Ureter (tissue), 1 donor: ENCODE data around the gene SENP6. TPM values are rescaled to one million over a fixed set of nuclear protein-coding genes. Genes with fewer than 3 reads are reported as not detected.
"Not testable (repeated sequence)": the region's sequence is repeated elsewhere in the genome, so short reads cannot be mapped to it uniquely, and the experiment has no call there.

Experiments
- DNase-seq: peaks from one replicate; pipeline ENCODE4 v3.0.0-alpha.2; 2020; ENCODE audit warnings: low spot score
- total RNA-seq: library from RNA; stranded (reverse); gene quantifications from one replicate; pipeline ENCODE4 v1.2.4, GENCODE V29; 2023
- donor health status: DM: yes; HTN: yes; CAD: no.

SENP6 gene
- total RNA-seq, 1 donor from 2014 or later = 173 TPM

DNA sequence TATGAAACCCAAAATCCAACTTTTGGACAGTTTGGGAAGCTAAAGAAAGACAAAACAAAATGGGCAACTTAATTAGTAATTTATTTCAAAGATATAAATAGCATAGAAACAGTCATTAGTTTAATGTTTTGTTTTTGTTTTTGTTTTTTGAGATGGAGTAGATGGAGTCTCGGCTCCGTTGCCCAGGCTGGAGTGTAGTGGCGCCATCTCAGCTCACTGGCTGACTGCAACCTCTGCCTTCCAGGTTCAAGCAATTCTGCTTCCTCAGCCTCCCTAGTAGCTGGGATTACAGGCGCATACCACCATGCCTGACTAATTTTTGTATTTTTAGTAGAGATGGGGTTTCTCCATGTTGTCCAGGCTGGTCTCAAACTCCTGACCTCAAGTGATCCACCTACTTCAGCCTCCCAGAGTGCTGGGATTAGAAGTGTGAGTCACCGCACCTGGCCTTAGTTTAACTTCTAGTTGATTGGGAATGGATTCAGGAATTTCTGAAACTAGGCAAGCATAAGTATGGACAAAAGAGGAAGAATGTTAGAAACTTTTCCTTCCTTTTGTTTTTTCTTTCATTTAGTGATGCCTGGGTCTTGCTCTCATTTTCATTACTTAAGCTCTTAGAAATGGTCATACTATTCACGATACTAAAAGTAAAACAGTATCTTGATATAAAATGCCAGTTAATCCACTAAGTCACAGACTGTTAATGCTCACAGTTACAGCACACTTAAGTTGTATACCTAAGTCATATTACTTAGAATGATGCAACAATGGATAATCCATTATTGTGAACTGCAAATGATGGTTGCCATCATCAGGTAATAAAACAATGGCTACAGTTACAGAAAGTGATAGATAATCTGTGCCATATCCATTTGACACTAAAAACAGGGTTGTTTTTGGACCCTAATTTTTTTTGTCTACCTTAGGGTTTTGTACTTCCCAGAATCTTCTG, 8.2 kb downstream of the SENP6 start:
- no peak for DNase-seq

DNA sequence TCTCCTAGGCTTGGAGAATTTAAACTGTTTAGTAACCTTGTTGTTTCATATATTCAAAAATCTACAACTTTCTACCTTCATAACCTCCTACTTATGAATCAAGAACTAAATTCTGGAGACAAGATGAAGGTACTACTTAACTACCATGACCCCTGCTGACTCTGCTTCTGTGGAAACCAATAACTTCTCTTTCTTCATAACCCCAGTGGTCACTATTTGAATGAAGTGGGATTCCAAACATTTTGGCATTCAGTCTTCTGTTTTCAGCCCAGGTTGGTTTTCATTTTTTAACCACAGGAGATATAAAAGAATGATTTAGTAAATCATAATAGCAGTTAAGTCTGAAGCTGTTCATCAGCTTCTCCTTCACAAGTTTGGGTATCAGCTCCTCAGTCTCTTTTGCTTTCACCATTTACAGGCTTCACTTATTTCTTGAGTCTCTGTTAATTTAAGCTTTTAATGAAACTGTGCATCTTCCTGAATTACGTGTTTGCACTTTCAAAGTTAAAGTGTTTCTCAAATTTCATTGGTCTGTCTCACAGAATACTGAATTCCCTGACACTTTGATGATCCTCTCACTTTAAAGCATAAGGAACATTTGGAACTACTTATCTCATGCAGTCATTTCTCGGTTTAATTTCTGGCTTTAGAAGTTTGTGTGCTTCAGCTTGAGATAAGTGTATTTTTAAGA, 9.5 kb downstream of the SENP6 start:
- no peak for DNase-seq

DNA sequence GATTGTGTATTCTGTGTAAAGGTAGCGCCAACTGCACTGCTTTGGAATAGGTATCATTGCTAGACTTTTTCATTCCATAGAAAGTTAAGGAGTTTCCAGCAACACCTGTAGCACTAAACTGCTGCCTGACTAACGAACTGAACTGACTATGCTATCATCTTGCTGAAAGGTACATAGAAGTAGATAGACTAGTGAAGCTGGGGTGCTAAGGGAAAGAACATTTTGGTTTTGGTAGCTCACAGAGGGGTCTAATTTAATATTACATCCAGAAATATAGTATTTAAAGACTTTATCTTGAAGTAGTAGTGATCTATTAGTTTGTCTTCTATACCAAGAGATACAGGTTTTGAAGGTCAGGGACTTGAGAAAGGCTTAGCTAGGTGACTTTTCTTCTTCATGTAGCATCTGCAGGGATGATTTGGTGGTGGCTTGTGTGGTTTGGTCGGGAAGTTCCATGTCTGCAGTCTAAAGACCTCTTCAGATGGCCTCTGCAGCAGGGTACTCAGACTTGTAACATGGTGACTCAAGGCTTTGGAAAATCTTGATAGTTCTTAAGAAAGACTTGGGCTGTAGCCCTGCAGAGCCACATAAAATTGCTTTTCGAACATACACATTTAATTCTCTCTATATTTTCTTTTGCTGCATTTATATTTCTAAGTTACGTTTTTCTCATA, 10.2 kb downstream of the SENP6 start:
- no peak for DNase-seq

DNA sequence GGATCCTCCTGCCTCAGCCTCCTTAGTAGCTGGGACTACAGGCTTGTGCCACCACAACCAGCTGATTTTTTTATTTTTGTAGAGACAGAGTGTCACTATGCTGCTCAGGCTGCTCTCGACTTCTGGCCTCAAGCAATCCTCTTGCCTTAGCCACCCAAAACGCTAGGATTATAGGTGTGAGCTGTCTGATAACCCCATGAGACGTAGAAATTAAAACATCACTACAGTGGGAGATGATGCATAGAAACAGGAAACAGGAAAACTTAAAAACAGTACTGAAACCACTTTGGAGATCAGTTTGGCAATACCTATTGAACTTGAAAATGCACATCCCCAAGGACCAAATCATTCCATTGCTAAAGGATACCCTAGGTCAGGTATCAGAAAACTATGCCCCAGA, 10.8 kb downstream of the SENP6 start:
- no peak for DNase-seq

DNA sequence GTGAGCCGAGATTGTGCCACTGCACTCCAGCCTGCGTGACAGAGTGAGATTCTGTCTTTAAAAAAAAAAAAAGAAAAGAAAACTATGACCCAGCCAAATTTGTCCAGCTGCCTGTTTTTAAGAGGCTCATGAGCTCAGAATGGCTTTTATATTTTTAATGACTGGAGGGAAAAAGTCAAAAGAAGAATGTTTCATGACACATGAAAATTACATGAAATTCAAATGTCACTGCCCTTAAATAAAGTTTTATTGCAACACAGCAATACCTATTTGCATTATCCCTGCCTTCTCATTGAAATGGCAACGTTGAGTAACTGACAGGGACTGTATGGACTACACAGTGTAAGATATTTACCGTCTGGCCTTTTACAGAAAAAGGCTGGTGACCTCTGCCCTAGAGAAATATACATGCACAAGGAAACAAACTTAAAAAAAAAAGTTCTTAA, 11.4 kb downstream of the SENP6 start:
- DNase-seq = no peak

DNA sequence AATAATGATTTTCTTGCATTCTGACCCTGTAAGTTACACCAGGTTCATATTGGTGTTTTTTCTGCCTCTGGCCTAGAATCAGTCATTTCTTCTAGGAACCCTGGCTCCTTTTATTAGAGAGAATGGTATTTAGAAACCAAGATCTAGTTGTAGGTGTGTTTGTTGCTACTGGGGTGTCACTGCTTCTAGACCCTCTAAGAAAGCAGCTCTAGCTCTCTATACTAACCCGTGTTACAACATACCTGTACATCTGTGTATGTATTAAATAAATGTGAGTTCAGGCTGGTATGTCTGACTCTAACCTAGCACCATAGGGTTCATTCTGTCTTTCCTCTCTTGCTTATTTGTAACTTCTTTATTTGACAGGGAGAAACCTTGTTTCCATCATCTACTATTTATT, 16.8 kb downstream of the SENP6 start:
- DNase-seq = no peak

DNA sequence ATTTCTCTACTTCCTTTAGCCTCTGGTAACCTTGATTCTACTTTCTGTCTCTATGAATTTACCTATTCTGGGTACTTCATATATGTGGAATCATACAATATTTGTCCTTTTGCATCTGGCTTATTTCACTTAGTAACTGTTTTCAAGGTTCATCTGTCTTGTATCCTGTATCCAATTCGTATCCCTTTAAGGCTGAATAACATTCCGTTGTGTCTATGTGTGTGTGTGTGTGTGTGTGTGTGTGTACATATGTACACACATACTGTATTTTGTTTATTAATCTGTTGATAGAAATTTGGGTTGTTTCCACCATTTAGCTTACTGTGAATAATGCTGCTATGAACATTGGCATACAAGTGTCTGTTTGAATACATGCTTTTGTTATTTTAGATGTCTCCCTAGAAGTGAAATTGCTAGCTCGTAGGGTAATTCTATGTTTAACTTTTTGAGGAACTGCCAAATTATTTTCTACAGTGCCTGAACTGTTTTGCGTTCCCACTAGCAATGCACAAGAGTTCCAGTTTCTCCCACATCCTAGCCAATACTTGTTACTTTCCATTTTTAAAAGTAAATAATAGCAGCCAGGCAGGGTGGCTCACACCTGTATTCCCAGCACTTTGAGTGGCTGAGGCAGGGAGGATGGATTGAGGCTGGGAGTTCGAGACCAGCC, 17.7 kb downstream of the SENP6 start:
- DNase-seq = no peak

DNA sequence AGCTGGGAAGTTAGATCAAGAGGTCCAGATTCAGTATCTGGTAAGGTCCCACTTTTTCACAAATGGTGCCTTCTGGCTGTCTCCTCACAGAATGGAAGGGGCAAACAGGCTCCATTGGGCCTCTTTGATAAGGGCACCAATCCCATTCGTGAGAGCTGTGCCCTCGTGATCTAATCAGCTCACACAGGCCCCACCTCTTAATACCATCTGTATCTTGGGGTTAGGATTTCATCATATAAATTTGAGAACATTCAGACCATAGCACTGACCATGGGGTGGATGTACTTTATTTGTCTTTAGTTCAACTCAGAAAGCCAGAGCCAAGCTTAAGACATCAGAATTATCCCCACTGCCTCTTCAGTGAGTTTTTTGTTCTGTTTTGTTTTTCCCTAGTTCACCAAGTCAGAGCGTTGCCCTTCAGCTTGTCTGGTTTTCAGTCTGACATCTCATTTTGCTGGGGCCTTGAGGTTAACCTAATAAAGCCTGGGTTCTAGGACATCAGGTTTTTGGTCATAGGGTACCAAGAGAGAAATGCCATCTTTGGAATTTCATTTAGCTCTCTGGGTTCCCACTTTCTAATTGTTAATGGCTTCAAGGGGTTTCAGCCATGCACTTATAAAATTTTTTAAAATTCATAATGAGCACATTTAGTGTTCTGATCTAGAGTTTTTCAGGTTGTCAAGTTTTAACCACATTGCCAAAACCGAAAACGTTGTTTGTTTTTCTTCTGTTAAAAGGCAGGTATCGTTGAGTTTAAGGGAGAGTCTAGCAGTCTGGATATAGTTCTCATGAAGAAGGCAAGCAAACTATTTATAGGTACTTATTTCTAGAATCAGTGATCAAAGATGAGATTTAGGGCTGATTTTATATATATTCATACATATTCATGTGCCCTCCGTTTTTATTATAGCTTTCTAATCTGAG, 19.0 kb downstream of the SENP6 start:
- DNase-seq = no peak

DNA sequence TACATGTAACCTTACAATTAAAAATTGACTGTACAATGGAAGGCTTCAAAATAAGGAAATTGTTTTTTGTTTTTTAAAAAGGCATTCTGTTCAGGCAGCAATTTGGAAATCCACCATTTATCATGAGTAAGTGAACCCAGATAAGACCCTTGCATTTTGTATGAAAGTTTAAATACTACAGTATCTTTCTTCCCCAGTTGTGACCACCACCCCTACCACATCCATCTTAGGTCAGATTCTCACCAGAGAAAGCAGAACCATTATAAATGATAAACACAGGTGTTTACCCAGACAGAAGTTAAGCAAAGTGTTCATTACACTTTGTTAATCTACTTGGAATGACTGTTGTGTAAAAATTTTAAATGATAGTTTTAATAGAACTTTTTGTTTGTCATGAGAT, 20.2 kb downstream of the SENP6 start:
- no peak for DNase-seq

DNA sequence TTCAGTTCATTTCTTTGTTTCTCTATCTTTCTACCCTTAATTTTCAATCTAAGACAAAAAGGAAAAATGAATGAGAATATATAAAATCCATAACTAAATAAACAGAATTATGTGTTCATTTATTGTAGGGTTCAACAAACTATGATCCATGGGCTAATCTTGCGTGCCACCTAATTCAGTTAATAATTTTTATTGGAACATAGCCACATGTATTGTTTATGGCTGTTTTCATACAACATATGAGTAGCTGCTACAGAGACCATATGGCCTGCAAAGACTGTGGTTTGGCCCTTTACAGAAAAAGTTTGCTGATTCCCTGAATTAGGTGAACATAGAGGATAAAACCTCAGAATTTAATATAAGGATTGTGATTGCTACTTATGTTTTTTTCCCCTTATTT, 21.8 kb downstream of the SENP6 start:
- no peak for DNase-seq

DNA sequence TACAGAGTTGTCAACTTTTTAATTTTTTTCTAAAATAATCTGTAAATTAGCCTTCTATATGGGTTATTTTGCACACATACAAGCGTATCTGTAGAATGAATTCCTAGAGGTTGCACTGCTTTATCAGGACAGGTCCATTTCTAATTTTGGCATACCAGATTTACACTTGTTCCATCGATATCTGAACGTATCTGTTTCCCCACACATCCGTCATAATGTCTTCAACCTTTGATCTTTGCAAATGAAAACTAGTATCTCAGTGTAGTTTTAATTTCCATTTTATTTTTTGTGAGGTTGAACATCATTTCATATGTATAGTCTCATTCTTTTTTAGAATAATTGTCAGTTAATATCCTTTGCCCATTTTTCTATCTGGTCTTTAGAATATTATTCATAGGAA, 22.7 kb downstream of the SENP6 start:
- no peak for DNase-seq

DNA sequence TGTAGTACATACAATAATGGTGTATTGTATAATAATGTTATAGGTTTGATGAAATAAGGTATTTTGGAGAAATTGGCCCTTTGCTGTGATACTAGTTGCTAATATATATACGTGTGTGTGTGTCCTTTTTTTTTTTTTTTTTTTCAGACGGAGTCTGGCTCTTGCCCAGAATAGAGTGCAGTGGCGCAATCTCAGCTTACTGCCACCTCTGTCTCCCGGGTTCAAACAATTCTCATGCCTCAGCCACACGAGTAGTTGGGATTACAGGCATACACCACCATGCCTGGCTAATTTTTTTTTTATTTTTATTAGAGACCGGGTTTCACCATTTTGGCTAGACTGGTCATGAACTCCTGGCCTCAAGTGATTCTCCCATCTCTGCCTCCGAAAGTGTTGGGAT, 23.3 kb downstream of the SENP6 start:
- no peak for DNase-seq

DNA sequence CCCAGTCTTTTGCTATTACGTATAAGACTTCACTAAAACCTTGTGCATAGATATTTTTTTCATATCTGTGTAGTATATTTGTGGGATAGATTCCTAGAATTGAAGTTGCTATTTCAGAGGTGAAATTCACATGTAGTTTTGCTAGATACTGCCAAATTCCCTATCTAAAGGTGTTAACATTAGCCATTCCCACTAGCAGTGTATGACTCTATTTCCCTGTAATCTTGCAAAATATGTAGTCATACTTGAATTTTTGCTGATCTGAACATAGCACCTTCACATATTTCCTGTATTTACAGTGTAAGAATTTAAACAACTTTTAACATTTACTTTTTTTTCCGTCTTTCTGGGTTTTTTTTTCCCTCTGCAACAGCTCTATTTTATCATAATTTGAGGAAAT, 24.9 kb downstream of the SENP6 start:
- DNase-seq = no peak

DNA sequence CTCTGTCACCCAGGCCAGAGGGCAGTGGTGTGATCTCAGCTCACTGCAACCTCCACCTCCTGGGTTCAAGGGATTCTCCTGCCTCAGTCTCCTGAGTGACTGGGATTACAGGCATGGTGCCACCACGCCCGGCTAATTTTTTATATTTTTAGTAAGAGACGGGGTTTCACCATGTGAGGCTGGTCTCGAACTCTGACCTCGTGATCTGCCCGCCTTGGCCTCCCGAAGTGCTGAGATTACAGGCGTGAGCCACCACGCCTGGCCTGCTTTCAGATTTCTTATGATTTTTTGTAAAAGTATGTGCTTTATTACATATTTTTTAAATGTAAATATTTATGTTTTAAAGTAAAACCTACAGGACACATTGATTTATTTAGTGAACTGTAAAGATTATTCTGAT, 26.0 kb downstream of the SENP6 start:
- DNase-seq = not testable (repeated sequence)

DNA sequence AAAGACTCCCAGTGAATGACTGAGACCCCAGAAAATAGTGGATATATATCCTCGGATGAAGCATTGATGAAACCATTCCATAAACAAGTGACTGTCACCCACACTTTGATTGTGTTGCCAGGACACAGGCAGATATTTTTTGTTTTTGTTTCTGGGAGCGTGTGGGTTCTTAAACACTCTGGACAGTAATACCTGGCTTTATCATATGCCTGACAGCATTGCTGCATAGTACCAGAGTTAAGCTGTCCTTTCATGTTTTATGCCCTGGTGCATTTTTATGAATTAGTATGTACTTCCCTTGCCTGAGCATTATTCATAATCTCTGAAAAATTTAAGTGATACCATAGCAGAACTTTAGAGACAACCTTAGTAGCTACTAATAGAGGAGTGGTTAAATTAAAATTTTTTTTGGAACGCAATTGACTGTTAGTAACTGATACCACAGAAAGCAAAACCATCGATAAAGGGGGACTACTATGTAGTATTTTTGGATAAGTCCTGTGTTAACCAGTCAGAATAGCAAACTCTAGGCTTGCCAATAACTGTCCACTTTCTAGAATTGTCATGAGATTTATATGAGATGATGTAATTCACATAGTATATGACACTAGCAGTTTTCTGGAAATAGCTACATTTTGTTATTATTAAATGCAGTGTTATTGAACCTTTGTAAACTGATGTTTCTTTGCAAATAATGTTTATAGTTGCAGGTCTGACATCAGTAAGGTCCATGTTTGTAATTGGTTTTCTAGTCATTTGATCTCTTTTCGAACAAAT, 30.4 kb downstream of the SENP6 start:
- no peak for DNase-seq

DNA sequence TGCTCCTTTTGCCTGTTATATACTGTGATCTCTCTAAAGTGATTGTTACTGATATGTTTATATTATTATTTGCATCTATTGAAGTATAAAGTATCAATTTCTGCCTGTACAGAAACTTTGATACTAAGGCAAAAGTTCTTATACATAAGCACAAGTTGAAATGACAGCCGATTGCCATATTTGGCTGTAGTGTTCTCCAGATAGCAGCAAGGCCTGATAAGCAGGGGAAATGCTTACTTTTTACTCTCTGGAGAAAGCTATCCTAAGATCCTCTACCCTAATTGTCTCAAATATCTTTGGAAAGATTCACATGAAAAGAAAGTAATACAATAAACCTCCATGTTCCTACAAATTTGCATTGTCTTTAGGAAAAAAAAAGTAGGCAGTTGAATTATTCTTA, 31.4 kb downstream of the SENP6 start:
- no peak for DNase-seq

DNA sequence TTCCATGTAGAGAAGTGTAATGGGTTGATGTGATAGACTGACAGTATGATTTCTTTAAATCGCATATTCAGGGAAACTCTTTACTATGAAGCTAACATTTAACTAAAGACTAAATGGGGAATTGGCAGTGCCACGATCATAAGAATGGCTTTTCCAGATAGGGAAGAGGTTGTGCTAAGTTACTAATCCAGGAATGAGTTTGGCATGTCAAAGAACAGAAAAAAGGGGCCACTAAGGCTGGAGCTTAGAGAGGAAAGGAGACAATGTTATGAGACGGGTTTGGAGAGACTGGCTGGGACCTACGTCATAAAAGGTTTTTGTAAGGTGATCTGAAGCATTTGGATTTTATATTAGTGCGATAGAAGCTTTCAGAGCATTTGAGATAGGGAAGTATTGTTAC, 40.6 kb downstream of the SENP6 start:
- no peak for DNase-seq

DNA sequence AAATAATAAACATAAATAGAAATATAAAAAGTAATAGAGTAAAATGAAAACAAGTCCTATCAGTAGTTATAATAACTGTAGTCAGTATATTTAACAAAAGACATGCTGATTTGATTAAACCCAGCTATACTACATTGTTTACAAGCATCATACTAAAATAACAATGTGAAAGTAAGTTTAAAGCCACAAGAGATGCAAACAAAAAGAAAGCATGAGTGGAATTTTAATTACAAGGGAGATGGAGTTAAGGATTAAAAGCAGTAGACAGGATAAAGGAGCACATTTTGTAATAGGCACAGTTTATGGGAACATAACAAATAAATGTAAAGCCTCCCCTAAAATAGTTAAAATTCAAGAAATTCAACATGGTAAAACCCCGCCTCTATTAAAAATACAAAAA, 41.5 kb downstream of the SENP6 start:
- no peak for DNase-seq

DNA sequence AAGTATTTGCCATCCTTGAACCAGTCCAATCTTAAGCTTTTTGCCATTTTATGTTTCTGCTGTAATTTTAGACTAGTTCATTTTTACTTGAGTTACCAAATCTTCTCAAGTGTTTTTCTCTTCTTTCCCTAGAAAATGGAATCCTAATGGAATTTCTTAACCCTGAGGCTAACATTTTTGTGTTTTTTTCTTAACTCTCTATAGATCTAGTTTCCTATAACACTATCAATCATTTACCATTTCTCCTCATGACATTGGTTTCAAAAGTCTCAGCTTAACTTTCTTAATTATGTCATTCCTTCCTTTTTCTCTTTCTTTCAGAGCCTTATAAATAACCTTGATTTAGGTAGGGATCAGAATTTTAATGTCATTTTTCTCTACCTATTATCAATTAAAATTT, 54.8 kb downstream of the SENP6 start:
- DNase-seq = no peak

DNA sequence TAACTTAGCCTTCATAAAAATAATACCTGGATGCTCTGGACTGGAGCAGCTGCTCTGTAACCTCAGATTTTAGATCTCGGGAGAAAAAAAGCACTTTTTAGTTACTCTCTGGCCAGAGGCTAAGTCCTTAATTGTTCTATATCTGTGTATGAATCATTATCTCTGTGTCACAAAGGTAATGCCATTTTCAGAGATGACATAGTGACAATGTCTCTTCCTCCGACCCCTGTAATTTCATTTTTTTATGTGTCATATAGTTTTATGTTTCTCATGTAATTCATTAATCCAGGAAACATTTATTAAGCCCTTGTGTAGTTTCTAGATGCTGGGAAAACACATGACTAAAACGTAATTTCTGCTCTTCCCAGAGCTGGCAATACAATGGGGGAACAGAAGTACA, 55.6 kb downstream of the SENP6 start:
- DNase-seq = no peak
